B cell (primary cell): ENCODE measurements around the gene IMMP2L. TPM values are rescaled to one million over a fixed set of nuclear protein-coding genes. Genes with fewer than 3 reads are reported as not detected.

ENCODE experiments used
- ATAC-seq: fragments of 200-7000 bp; cut with Tn5 transposase; one replicate; pipeline ENCODE4 v1.10.0; 2021; ENCODE audit warnings: low read depth, mild to moderate bottlenecking, moderate number of reproducible peaks, moderate library complexity
- CTCF ChIA-PET: fragments of 350-600 bp; sonication (Branson Sonifier 250); formaldehyde crosslinking; loops from one replicate; lab custom pipeline; 2021; ENCODE audit warnings: antibody characterized with exemption, inconsistent platforms; lab: Charles Lee
- POLR2A ChIA-PET: fragments of 350-600 bp; sonication (Branson Sonifier 250); formaldehyde crosslinking; loops from one replicate; lab custom pipeline; 2021; ENCODE audit warnings: antibody characterized with exemption; lab: Charles Lee
- DNase-seq: peaks from one replicate; pipeline ENCODE4 v3.0.0; 2013
- H2AFZ ChIP-seq: 2 replicates; pipeline ENCODE4 v1.6.1; 2012; ENCODE audit warnings: mild to moderate bottlenecking, low read depth, low read length; ENCODE audit not compliant: insufficient read depth, poor library complexity, severe bottlenecking
- H3K27ac ChIP-seq, 2 donors: 1 replicate in 1 of 2; 2 replicates in 1 of 2; pipeline ENCODE4 v1.5.1; 2012 to 2013; ENCODE audit warnings: low read length in 2 of 2, mild to moderate bottlenecking in 2 of 2, moderate library complexity in 1 of 2
- H3K27me3 ChIP-seq, 4 experiments: fragments of 200-600 bp in 1 of 4; sonication (generic) in 1 of 4; replicated peaks in 1 of 4; 1 replicate in 2 of 4; 2 replicates in 2 of 4; pipeline versions ENCODE4 v1.6.1 to v1.7.0; 2013 to 2016; ENCODE audit warnings: low read length in 3 of 4, mild to moderate bottlenecking in 2 of 4, mixed read lengths in 1 of 4, moderate library complexity in 1 of 4; ENCODE audit not compliant: insufficient read depth in 4 of 4, control insufficient read depth in 3 of 4; ENCODE audit errors: control extremely low read depth in 1 of 4
- H3K36me3 ChIP-seq, 2 experiments: replicated peaks in 1 of 2; 1 replicate in 1 of 2; 2 replicates in 1 of 2; pipeline versions ENCODE4 v1.6.1 to v1.7.1; 2013; ENCODE audit warnings: low read length in 1 of 2; ENCODE audit not compliant: insufficient read depth in 2 of 2, control insufficient read depth in 1 of 2; ENCODE audit errors: control extremely low read depth in 1 of 2, extremely low read depth in 1 of 2
- H3K4me1 ChIP-seq, 2 donors: fragments of 200-600 bp in 1 of 2; sonication (generic) in 1 of 2; 1 replicate in 1 of 2; 2 replicates in 1 of 2; pipeline versions ENCODE4 v1.5.1 to v1.6.1; 2013 to 2017; ENCODE audit warnings: low read length in 2 of 2; ENCODE audit not compliant: control insufficient read depth in 2 of 2, insufficient read depth in 2 of 2
- H3K4me2 ChIP-seq: replicated peaks from 2 replicates; pipeline ENCODE3; 2012; ENCODE audit warnings: mild to moderate bottlenecking, low read depth, low read length; ENCODE audit not compliant: poor library complexity, severe bottlenecking
- H3K4me3 ChIP-seq, 5 experiments: fragments of 200-600 bp in 1 of 5; sonication (generic) in 1 of 5; 1 replicate in 3 of 5; 2 replicates in 2 of 5; pipeline versions ENCODE4 v1.5.1 to v1.7.0; 2011 to 2016; ENCODE audit warnings: low read length in 4 of 5, mild to moderate bottlenecking in 4 of 5, low read depth in 2 of 5, control low read depth in 1 of 5, moderate library complexity in 1 of 5; ENCODE audit not compliant: insufficient read depth in 1 of 5; ENCODE audit errors: control extremely low read depth in 1 of 5, extremely low read depth in 1 of 5
- H3K79me2 ChIP-seq: fragments of 200-600 bp; sonication (generic); one replicate; pipeline ENCODE4 v1.6.0; 2016; ENCODE audit warnings: low read length; ENCODE audit not compliant: control insufficient read depth, insufficient read depth
- H3K9ac ChIP-seq: fragments of 200-600 bp; sonication (generic); 2 replicates; pipeline ENCODE4 v1.6.1; 2017; ENCODE audit warnings: mild to moderate bottlenecking, low read length, moderate library complexity
- H3K9me3 ChIP-seq, 3 donors: one replicate each; pipeline versions ENCODE4 v1.6.1 to v1.7.1; 2013; ENCODE audit warnings: low read length in 2 of 3; ENCODE audit not compliant: control insufficient read depth in 2 of 3, insufficient read depth in 1 of 3; ENCODE audit errors: control extremely low read depth in 1 of 3
- H4K20me1 ChIP-seq: 2 replicates; pipeline ENCODE4 v1.6.0; 2012; ENCODE audit warnings: mild to moderate bottlenecking, low read length; ENCODE audit not compliant: insufficient read depth, control insufficient read depth, poor library complexity, severe bottlenecking
- H3K27ac Mint-ChIP-seq: one replicate; pipeline ENCODE4 v1.8.0; 2021; ENCODE audit warnings: mixed read lengths
- H3K27me3 Mint-ChIP-seq: one replicate; pipeline ENCODE4 v1.8.0; 2021; ENCODE audit warnings: mixed read lengths
- H3K4me1 Mint-ChIP-seq: one replicate; pipeline ENCODE4 v1.8.0; 2021; ENCODE audit warnings: mixed read lengths
- H3K4me3 Mint-ChIP-seq: one replicate; pipeline ENCODE4 v1.8.0; 2021; ENCODE audit warnings: mixed read lengths
- H3K9me3 Mint-ChIP-seq: one replicate; pipeline ENCODE4 v1.8.0; 2022; ENCODE audit warnings: mixed read lengths; ENCODE audit not compliant: insufficient read depth
- EZH2 ChIP-seq: IDR thresholded peaks from 2 replicates; pipeline ENCODE4 v1.6.1; 2012; ENCODE audit warnings: borderline replicate concordance, low read depth, mild to moderate bottlenecking, moderate library complexity, low read length; ENCODE audit not compliant: insufficient read depth, poor library complexity, severe bottlenecking
- intact Hi-C: fragments of 100-400 bp; cut with micrococcal nuclease; formaldehyde crosslinking; loops from one replicate; pipeline ENCODE4 v1.10.0; 2022
- polyA plus RNA-seq: library from polyadenylated mRNA; depleted of rRNA; stranded (reverse); fragments of >200 nt; gene quantifications from 2 replicates; pipeline ENCODE4 v1.2.3, GENCODE V29; 2012
- total RNA-seq, 2 donors: library from RNA; stranded (reverse); fragments of 120-200 nt in 1 of 2; gene quantifications; 1 replicate in 1 of 2; 2 replicates in 1 of 2; pipeline versions ENCODE4 v1.2.3 to v1.2.4, GENCODE V29; 2013 to 2022
- TF ChIP-seq, protein P1 (sequence below): fragments of 200-600 bp; IDR thresholded peaks from one replicate; pipeline ENCODE4 v1.8.0; 2022; ENCODE audit warnings: antibody characterized with exemption, mild to moderate bottlenecking

Gene IMMP2L
- total and polyA plus RNA-seq, 2 donors (not counting 1 experiment from before 2014, with no cell fraction given), result 3.8 to 34.2 TPM

DNA sequence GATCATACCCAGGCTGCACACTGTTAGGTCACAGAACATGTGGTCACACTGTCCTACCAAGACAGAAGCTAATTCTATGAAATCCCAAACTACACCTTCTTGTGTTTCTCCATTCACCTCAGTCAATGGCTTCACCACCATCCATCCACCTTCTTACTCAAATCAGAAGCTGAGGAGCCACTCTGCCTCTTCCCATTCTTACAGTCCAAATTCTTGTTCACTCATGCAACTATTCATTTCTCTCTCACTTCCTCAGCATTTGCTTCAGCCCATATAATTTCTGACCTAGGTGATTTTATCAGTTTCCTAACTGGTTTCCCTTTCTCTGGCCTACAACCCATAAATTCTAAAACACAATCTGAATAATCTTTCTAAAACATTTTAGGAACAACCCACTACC lies 242.2 kb downstream of the IMMP2L start:
- TF ChIP-seq EZH2, result no peak
- TF ChIP-seq, protein P1, sequence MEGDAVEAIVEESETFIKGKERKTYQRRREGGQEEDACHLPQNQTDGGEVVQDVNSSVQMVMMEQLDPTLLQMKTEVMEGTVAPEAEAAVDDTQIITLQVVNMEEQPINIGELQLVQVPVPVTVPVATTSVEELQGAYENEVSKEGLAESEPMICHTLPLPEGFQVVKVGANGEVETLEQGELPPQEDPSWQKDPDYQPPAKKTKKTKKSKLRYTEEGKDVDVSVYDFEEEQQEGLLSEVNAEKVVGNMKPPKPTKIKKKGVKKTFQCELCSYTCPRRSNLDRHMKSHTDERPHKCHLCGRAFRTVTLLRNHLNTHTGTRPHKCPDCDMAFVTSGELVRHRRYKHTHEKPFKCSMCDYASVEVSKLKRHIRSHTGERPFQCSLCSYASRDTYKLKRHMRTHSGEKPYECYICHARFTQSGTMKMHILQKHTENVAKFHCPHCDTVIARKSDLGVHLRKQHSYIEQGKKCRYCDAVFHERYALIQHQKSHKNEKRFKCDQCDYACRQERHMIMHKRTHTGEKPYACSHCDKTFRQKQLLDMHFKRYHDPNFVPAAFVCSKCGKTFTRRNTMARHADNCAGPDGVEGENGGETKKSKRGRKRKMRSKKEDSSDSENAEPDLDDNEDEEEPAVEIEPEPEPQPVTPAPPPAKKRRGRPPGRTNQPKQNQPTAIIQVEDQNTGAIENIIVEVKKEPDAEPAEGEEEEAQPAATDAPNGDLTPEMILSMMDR, result no peak
- Histone ChIP-seq H3K9ac (no peak overlapping the region), H3K27ac (no peak overlapping the region), H3K27me3 (no peaks in the 10 kb centered on the region), H2AFZ (no peak overlapping the region), H3K79me2 (no peaks in the 10 kb centered on the region), H4K20me1 (no peaks in the 10 kb centered on the region), H3K4me2 (no peak overlapping the region), H3K4me1 (peaks cover 0 to 11% of the 10 kb centered on the region in 2 donors), H3K4me3 (no peak overlapping the region), H3K36me3 (no peaks in the 10 kb centered on the region), H3K9me3 (no peaks in the 10 kb centered on the region)
- intact Hi-C loops, result loop anchor here (10.0 kb wide), 2 partner anchors 165 to 415 kb away; no protein-coding TSS in a partner anchor
- no peak overlapping the region for H3K27ac Mint-ChIP-seq
- no peak for ATAC-seq
- H3K27me3 Mint-ChIP-seq, result no peaks in the 10 kb centered on the region
- no peak for DNase-seq
- ChIA-PET CTCF (no interaction called here), POLR2A (no interaction called here)
- no peak overlapping the region for H3K4me3 Mint-ChIP-seq
- peaks cover 25% of the 10 kb centered on the region for H3K4me1 Mint-ChIP-seq
- no peaks in the 10 kb centered on the region for H3K9me3 Mint-ChIP-seq

DNA sequence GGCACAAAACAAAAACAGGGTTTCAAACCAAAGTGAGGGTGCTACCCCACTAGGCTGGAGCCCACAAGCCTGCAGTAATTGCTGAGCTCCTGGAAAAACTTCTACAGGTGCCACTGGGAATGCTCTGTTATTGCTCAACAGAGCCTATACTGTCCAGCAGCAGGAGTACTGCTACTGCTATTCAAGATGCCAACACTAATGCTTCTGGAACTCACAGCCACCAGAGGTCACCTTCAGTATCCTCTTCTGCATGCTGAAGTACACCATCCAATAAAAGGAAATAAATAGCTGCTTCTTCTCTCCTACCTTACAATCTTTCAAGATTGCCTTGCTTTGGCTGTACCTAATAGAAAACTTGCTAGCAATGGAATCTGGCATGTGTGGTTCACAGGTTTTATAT lies 249.3 kb downstream of the IMMP2L start:
- POLR2A ChIA-PET, result no interaction called here
- no peaks in the 10 kb centered on the region for H3K4me1 ChIP-seq
- Mint-ChIP-seq H3K27ac (no peak overlapping the region), H3K9me3 (no peaks in the 10 kb centered on the region), H3K27me3 (no peaks in the 10 kb centered on the region), H3K4me1 (no peaks in the 10 kb centered on the region), H3K4me3 (no peak overlapping the region)
- ATAC-seq, result no peak
- no peak overlapping the region for H3K4me2 ChIP-seq
- H3K9ac ChIP-seq, result no peak overlapping the region
- no peaks in the 10 kb centered on the region for H3K9me3 ChIP-seq
- TF ChIP-seq, protein P1, result no peak
- TF ChIP-seq EZH2, result no peak
- no peaks in the 10 kb centered on the region for H3K79me2 ChIP-seq
- H2AFZ ChIP-seq, result no peak overlapping the region
- H3K27ac ChIP-seq, result no peak overlapping the region
- no peak for DNase-seq
- H3K27me3 ChIP-seq, result no peaks in the 10 kb centered on the region
- no peak overlapping the region for H3K4me3 ChIP-seq
- CTCF ChIA-PET, result no interaction called here
- intact Hi-C loops, result no loop called here
- H3K36me3 ChIP-seq, result no peaks in the 10 kb centered on the region
- H4K20me1 ChIP-seq, result no peaks in the 10 kb centered on the region
